Skeletal muscle tissue (tissue), 4 donors: ENCODE results near the gene PKIB. TPM values are rescaled to one million over a fixed set of nuclear protein-coding genes. Genes with fewer than 3 reads are reported as not detected.

ENCODE experiments used
- H3K27ac ChIP-seq: one replicate; pipeline ENCODE4 v1.7.0; 2013; ENCODE audit warnings: mild to moderate bottlenecking, low read depth, low read length, inconsistent platforms
- H3K27me3 ChIP-seq, 3 donors: one replicate each; pipeline ENCODE4 v1.7.0; 2013; ENCODE audit warnings: low read length in 3 of 3; ENCODE audit not compliant: control insufficient read depth in 3 of 3, insufficient read depth in 3 of 3
- H3K36me3 ChIP-seq, 3 donors: one replicate each; pipeline ENCODE4 v1.7.0; 2013; ENCODE audit warnings: low read length in 3 of 3; ENCODE audit not compliant: control insufficient read depth in 3 of 3, insufficient read depth in 3 of 3
- H3K4me1 ChIP-seq, 3 donors: one replicate each; pipeline ENCODE4 v1.7.0; 2013; ENCODE audit warnings: low read length in 3 of 3, mild to moderate bottlenecking in 3 of 3; ENCODE audit not compliant: control insufficient read depth in 3 of 3, insufficient read depth in 3 of 3
- H3K4me3 ChIP-seq, 3 donors: one replicate each; pipeline ENCODE4 v1.7.0; 2013; ENCODE audit warnings: low read length in 3 of 3
- H3K9ac ChIP-seq, 3 donors: one replicate each; pipeline ENCODE4 v1.7.0; 2013; ENCODE audit warnings: low read length in 3 of 3, mild to moderate bottlenecking in 3 of 3, moderate library complexity in 2 of 3, low read depth in 1 of 3
- H3K9me3 ChIP-seq, 3 donors: one replicate each; pipeline ENCODE4 v1.7.0; 2013; ENCODE audit warnings: low read length in 3 of 3; ENCODE audit not compliant: control insufficient read depth in 3 of 3
- total RNA-seq: library from RNA; depleted of rRNA; stranded (reverse); fragments of >200 nt; gene quantifications from one replicate; pipeline ENCODE4 v1.2.3, GENCODE V29; 2014
- donor health status: Osteomylitis.

PKIB gene
- total RNA-seq, 1 donor from 2014 or later, result not detected

- Histone ChIP-seq H3K4me1 (no peaks in the 10 kb centered on the region), H3K9ac (no peak overlapping the region), H3K27ac (no peak overlapping the region), H3K4me3 (no peak overlapping the region), H3K36me3 (no peaks in the 10 kb centered on the region), H3K27me3 (no peaks in the 10 kb centered on the region), H3K9me3 (no peaks in the 10 kb centered on the region)
These were observed 102.9 kb downstream of the PKIB start for GRCh38 chr6:122713138-122713537.

GRCh38 chr6:122714059-122714458 is 103.9 kb downstream of the PKIB start:
- H3K9me3 ChIP-seq, result no peaks in the 10 kb centered on the region
- H3K36me3 ChIP-seq, result no peaks in the 10 kb centered on the region
- H3K9ac ChIP-seq, result no peak overlapping the region
- H3K27me3 ChIP-seq, result no peaks in the 10 kb centered on the region
- no peaks in the 10 kb centered on the region for H3K4me1 ChIP-seq
- no peak overlapping the region for H3K27ac ChIP-seq
- H3K4me3 ChIP-seq, result no peak overlapping the region

GRCh38 chr6:122715725-122716124 is 105.5 kb downstream of the PKIB start:
- Histone ChIP-seq H3K27ac (no peak overlapping the region), H3K4me3 (no peak overlapping the region), H3K36me3 (no peaks in the 10 kb centered on the region), H3K9ac (no peak overlapping the region), H3K9me3 (no peaks in the 10 kb centered on the region), H3K4me1 (no peaks in the 10 kb centered on the region), H3K27me3 (no peaks in the 10 kb centered on the region)

GRCh38 chr6:122717350-122717749 is 107.1 kb downstream of the PKIB start:
- no peak overlapping the region for H3K27ac ChIP-seq
- no peaks in the 10 kb centered on the region for H3K27me3 ChIP-seq
- no peak overlapping the region for H3K4me3 ChIP-seq
- H3K9me3 ChIP-seq, result no peaks in the 10 kb centered on the region
- H3K9ac ChIP-seq, result no peak overlapping the region
- no peaks in the 10 kb centered on the region for H3K4me1 ChIP-seq
- no peaks in the 10 kb centered on the region for H3K36me3 ChIP-seq

- Histone ChIP-seq H3K27ac (no peak overlapping the region), H3K36me3 (no peaks in the 10 kb centered on the region), H3K4me3 (no peak overlapping the region), H3K9me3 (no peaks in the 10 kb centered on the region), H3K9ac (no peak overlapping the region), H3K27me3 (no peaks in the 10 kb centered on the region), H3K4me1 (no peaks in the 10 kb centered on the region)
These were observed 108.4 kb downstream of the PKIB start for GRCh38 chr6:122718616-122719015.

GRCh38 chr6:122719176-122719575 is 109.0 kb downstream of the PKIB start:
- Histone ChIP-seq H3K4me1 (no peaks in the 10 kb centered on the region), H3K4me3 (no peak overlapping the region), H3K27ac (no peak overlapping the region), H3K27me3 (no peaks in the 10 kb centered on the region), H3K36me3 (no peaks in the 10 kb centered on the region), H3K9ac (no peak overlapping the region), H3K9me3 (no peaks in the 10 kb centered on the region)

GRCh38 chr6:122722746-122723145 is 112.5 kb downstream of the PKIB start:
- H3K4me1 ChIP-seq, result no peaks in the 10 kb centered on the region
- no peaks in the 10 kb centered on the region for H3K27me3 ChIP-seq
- no peak overlapping the region for H3K4me3 ChIP-seq
- no peaks in the 10 kb centered on the region for H3K9me3 ChIP-seq
- H3K36me3 ChIP-seq, result no peaks in the 10 kb centered on the region
- H3K9ac ChIP-seq, result no peak overlapping the region
- H3K27ac ChIP-seq, result no peak overlapping the region

GRCh38 chr6:122726649-122727048 is 116.4 kb downstream of the PKIB start:
- Histone ChIP-seq H3K27ac (no peak overlapping the region), H3K27me3 (no peaks in the 10 kb centered on the region), H3K36me3 (no peaks in the 10 kb centered on the region), H3K4me3 (no peak overlapping the region), H3K9me3 (no peaks in the 10 kb centered on the region), H3K4me1 (no peaks in the 10 kb centered on the region), H3K9ac (no peak overlapping the region)

GRCh38 chr6:122727244-122727643 is 117.0 kb downstream of the PKIB start:
- Histone ChIP-seq H3K36me3 (no peaks in the 10 kb centered on the region), H3K27ac (no peak overlapping the region), H3K9ac (no peak overlapping the region), H3K4me3 (no peak overlapping the region), H3K9me3 (no peaks in the 10 kb centered on the region), H3K27me3 (no peaks in the 10 kb centered on the region), H3K4me1 (no peaks in the 10 kb centered on the region)

GRCh38 chr6:122730334-122730733 is 120.1 kb downstream of the PKIB start:
- Histone ChIP-seq H3K4me1 (no peaks in the 10 kb centered on the region), H3K9me3 (no peaks in the 10 kb centered on the region), H3K4me3 (no peak overlapping the region), H3K36me3 (no peaks in the 10 kb centered on the region), H3K9ac (no peak overlapping the region), H3K27me3 (no peaks in the 10 kb centered on the region), H3K27ac (no peak overlapping the region)
